ENCODE measurements around the gene GKAP1.
A peak's percentile ranks its signal among the peaks of the same experiment; 100 is the strongest.
"Not testable (repeated sequence)": the region's sequence is repeated elsewhere in the genome, so short reads cannot be mapped to it uniquely, and the experiment has no call there.

The GKAP1 gene

GRCh38 chr9:83817356-83818278, at the start of gene GKAP1:
TSS of gene GKAP1 (minus strand) at chr9:83817769. CDS start at chr9:83806517, 11,252 bp downstream.
- in situ Hi-C loops (cut with HindIII; ENCODE audit: low pct_unique_long_range_greater_than_20kb, low sequenced_read_pairs) = not testable (repeated sequence)
- peak; percentile 36 to 71 for DNase-seq (ENCODE audit: low read depth in 1 of 2, low spot score in 1 of 2)

- in situ Hi-C loops (cut with HindIII; ENCODE audit: low pct_unique_long_range_greater_than_20kb, low sequenced_read_pairs); DNase-seq (ENCODE audit: low read depth in 1 of 2, low spot score in 1 of 2): not testable (repeated sequence)
Measured at GRCh38 chr9:83849895-83850294, 32.3 kb upstream of the GKAP1 start.

- DNase-seq (ENCODE audit: low read depth in 1 of 2, low spot score in 1 of 2); in situ Hi-C loops (cut with HindIII; ENCODE audit: low pct_unique_long_range_greater_than_20kb, low sequenced_read_pairs): not testable (repeated sequence)
Measured at GRCh38 chr9:83837070-83837643, 19.6 kb upstream of the GKAP1 start.

GRCh38 chr9:83830426-83831071, 13.0 kb upstream of the GKAP1 start:
- DNase-seq (ENCODE audit: low read depth in 1 of 2, low spot score in 1 of 2); in situ Hi-C loops (cut with HindIII; ENCODE audit: low pct_unique_long_range_greater_than_20kb, low sequenced_read_pairs): not testable (repeated sequence)

GRCh38 chr9:83824986-83825623, 7.5 kb upstream of the GKAP1 start:
- DNase-seq (ENCODE audit: low read depth in 1 of 2, low spot score in 1 of 2); in situ Hi-C loops (cut with HindIII; ENCODE audit: low pct_unique_long_range_greater_than_20kb, low sequenced_read_pairs): not testable (repeated sequence)

- in situ Hi-C loops (cut with HindIII; ENCODE audit: low pct_unique_long_range_greater_than_20kb, low sequenced_read_pairs); DNase-seq (ENCODE audit: low read depth in 1 of 2, low spot score in 1 of 2): not testable (repeated sequence)
Measured at GRCh38 chr9:83817011-83817355, 586 bp downstream of the GKAP1 start.

GRCh38 chr9:83815120-83815519, 2.4 kb downstream of the GKAP1 start:
- in situ Hi-C loops (cut with HindIII; ENCODE audit: low pct_unique_long_range_greater_than_20kb, low sequenced_read_pairs); DNase-seq (ENCODE audit: low read depth in 1 of 2, low spot score in 1 of 2): not testable (repeated sequence)

- not testable (repeated sequence) for DNase-seq (ENCODE audit: low read depth in 1 of 2, low spot score in 1 of 2)
Measured at GRCh38 chr9:83809213-83809612, 8.4 kb downstream of the GKAP1 start.

GRCh38 chr9:83804454-83804853, 13.1 kb downstream of the GKAP1 start:
- DNase-seq (ENCODE audit: low read depth in 1 of 2, low spot score in 1 of 2); in situ Hi-C loops (cut with HindIII; ENCODE audit: low pct_unique_long_range_greater_than_20kb, low sequenced_read_pairs): not testable (repeated sequence)

More at GRCh38 chr9:83809213-83809612, 8.4 kb downstream of the GKAP1 start:
- in situ Hi-C loops (cut with HindIII; ENCODE audit: low pct_unique_long_range_greater_than_20kb, low sequenced_read_pairs) = not testable (repeated sequence)

GRCh38 chr9:83803941-83804340, 13.6 kb downstream of the GKAP1 start:
- in situ Hi-C loops (cut with HindIII; ENCODE audit: low pct_unique_long_range_greater_than_20kb, low sequenced_read_pairs); DNase-seq (ENCODE audit: low read depth in 1 of 2, low spot score in 1 of 2): not testable (repeated sequence)

GRCh38 chr9:83800236-83801033, 17.1 kb downstream of the GKAP1 start:
- in situ Hi-C loops (cut with HindIII; ENCODE audit: low pct_unique_long_range_greater_than_20kb, low sequenced_read_pairs) = no loop called here
- DNase-seq (ENCODE audit: low read depth in 1 of 2, low spot score in 1 of 2) = no peak
- TF ChIP-seq JUND (IDR thresholded peaks at IDR 0.05; ENCODE audit: low read depth) = no peak

- no peak for DNase-seq (ENCODE audit: low read depth in 1 of 2, low spot score in 1 of 2)
- TF ChIP-seq JUND (IDR thresholded peaks at IDR 0.05; ENCODE audit: low read depth) = no peak
- in situ Hi-C loops (cut with HindIII; ENCODE audit: low pct_unique_long_range_greater_than_20kb, low sequenced_read_pairs) = no loop called here
Measured at GRCh38 chr9:83794051-83794450, 23.5 kb downstream of the GKAP1 start.

All from T47D (cell line).